Measurements from ENCODE around the gene RARS2.

- TF ChIP-seq CTCF (IDR thresholded peaks at IDR 0.05) (no peak), POLR2A (IDR thresholded peaks at IDR 0.05) (no peak), POLR2AphosphoS5 (IDR thresholded peaks at IDR 0.05) (no peak)
These were observed 15.5 kb downstream of the RARS2 start for GRCh38 chr6:87574237-87574804.

All from upper lobe of left lung (tissue), 4 donors.